ENCODE results near the gene PRPF18. TPM values are rescaled to one million over a fixed set of nuclear protein-coding genes. Genes with fewer than 3 reads are reported as not detected.

Gene PRPF18
- total RNA-seq, 2 experiments from 2014 or later, result 21.9 to 25.1 TPM

DNA sequence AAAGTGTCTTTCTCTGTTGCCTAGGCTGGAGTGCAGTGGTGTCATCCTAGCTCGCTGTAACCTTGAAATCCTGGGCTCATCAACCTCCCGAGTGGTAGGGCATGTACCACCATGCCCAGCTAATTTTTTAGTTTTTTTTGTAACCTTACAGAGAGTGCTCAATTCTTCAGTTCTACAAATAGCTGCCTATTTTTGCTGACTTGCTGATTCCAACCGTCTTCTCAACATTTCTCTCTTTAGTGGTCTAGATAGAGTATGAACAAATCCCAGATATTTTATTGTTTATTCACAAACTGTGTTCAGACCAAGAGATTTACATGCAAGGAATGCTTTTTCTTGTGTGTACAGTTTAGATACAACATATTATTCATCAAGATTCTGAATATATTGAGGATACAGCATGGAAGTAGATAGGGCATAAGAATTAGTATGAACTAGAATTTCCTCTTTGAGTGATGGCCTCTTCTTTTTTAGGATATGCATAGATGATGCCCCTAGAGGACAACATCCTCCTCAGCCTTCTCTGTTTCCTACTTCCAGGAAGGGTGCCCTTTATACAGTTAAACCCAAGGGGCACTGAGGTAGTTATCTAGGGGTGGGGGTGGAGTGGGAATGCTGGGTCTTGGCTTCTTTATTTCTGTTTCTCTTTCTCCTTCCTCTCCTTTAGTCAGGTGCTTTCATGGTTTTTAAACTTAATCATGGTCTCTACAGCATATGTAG is 26.0 kb downstream of the PRPF18 start:
- Mint-ChIP-seq H3K27me3 (no peaks in the 10 kb centered on the region), H3K4me1 (ENCODE audit: low read depth) (no peaks in the 10 kb centered on the region), H3K27ac (no peak overlapping the region), H3K36me3 (peaks cover 51% of the 10 kb centered on the region), H3K4me3 (no peak overlapping the region), H3K9me3 (no peaks in the 10 kb centered on the region)
- ChIA-PET CTCF (interaction anchor here (1.0 kb wide), 1 partner anchor 47 kb away, joined by 3 read pairs; no protein-coding TSS in a partner anchor), POLR2A (no interaction called here)
- DNase-seq, result no peak
- intact Hi-C loops (cut with micrococcal nuclease), result no loop called here

DNA sequence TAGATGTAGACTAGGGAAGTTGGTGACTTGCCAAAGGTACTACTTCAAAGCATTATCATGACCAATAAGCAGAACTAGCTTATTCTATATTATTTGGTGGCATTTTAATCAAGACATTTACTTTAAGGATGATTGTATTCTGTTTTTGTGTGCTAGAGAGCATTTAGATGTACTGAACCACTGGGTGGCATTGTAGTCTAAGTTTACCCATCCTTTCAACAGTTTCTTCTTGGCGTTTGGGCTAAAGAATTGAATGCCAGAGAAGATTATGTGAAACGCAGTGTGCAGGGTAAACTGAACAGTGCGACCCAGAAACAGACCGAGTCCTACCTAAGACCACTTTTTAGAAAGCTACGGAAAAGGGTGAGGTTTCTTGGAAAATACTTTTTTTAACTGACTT is 26.8 kb downstream of the PRPF18 start:
- DNase-seq, result no peak
- CTCF ChIA-PET, result interaction anchor here (1.0 to 1.1 kb wide), 2 partner anchors 18 to 46 kb away, joined by 3 read pairs; no protein-coding TSS in a partner anchor
- no peak overlapping the region for H3K4me3 Mint-ChIP-seq
- no peaks in the 10 kb centered on the region for H3K4me1 Mint-ChIP-seq (ENCODE audit: low read depth)
- POLR2A ChIA-PET, result no interaction called here
- H3K27me3 Mint-ChIP-seq, result no peaks in the 10 kb centered on the region
- intact Hi-C loops (cut with micrococcal nuclease), result no loop called here
- no peak overlapping the region for H3K27ac Mint-ChIP-seq
- peaks cover 50% of the 10 kb centered on the region for H3K36me3 Mint-ChIP-seq
- H3K9me3 Mint-ChIP-seq, result no peaks in the 10 kb centered on the region

DNA sequence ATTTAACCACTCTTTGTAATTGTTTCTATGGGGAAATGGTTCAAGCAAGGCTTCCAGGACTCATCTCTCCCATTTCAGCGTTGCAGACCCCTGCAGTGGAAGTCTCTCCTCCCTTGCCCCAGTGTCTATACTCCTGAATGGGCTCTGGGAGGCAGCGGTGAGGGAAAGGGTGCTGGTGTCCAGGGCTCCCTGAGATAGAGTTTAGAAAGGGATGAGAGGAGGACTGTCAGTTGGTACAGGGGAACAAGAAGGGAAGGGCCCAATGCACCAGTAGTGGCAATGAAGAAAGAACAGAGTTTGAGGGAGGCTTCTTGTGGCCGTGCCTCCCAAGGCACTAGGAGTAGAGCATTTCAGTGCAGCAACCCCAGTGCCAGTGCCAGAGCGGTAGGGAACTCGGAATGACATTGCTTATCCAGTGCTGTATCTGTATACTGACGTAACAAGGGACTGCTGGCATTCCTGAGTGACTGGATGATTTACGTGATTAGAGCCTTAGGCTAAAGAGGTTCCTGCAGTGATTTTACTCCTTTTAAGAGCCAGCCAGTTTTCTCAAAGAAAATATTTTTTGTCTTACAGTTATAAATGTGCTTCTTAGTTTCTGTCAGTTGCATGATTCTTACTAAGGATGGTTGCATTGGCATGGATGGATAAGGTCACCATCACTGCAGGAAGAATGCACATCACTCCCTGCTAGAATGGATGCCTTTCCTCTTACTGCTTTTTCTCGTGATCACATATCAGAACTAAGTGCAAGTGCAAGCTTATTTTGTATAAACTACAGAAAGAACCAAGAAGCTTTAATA is 28.0 kb downstream of the PRPF18 start:
- CTCF ChIA-PET, result interaction anchor here (1.1 kb wide), 1 partner anchor 19 kb away, joined by 3 read pairs; no protein-coding TSS in a partner anchor
- POLR2A ChIA-PET, result no interaction called here
- H3K4me3 Mint-ChIP-seq, result no peak overlapping the region
- DNase-seq, result no peak
- H3K27ac Mint-ChIP-seq, result no peak overlapping the region
- H3K9me3 Mint-ChIP-seq, result no peaks in the 10 kb centered on the region
- no peaks in the 10 kb centered on the region for H3K4me1 Mint-ChIP-seq (ENCODE audit: low read depth)
- H3K36me3 Mint-ChIP-seq, result peaks cover 49% of the 10 kb centered on the region
- no peaks in the 10 kb centered on the region for H3K27me3 Mint-ChIP-seq
- intact Hi-C loops (cut with micrococcal nuclease), result no loop called here

DNA sequence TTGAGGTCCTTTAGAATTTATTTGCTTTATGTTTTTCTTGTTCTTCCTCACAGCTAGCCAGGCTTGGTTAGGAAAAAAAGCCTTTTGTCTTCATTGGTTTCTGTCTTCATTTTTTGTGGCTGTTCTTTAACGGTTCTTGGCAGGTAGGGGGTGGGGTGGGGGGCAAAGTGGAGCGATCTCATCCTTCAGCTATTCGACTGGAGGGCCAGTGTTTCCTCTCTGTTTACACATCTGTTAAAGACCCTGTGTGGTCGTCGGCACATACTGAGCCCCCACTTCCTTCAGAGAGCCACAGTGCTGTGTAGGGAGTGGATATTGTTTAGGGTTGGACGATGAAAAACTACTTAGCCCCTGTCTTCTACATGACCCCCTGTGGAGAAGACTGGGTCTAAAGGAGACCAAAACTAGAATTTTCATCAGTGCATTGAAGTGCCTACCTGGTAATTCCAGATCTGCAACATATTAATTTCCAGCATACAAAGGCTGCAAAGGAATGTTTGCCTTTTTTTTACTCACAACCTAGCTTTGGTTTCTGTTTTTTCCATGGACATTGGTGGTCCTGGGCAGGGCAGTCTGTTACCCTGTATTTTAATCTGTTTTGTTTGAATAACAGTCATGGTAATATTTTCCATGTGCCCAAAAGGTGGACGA is 29.0 kb downstream of the PRPF18 start:
- peaks cover 43% of the 10 kb centered on the region for H3K36me3 Mint-ChIP-seq
- no peaks in the 10 kb centered on the region for H3K9me3 Mint-ChIP-seq
- no peak overlapping the region for H3K27ac Mint-ChIP-seq
- H3K4me1 Mint-ChIP-seq (ENCODE audit: low read depth), result no peaks in the 10 kb centered on the region
- H3K4me3 Mint-ChIP-seq, result no peak overlapping the region
- no peak for DNase-seq
- no peaks in the 10 kb centered on the region for H3K27me3 Mint-ChIP-seq
- POLR2A ChIA-PET, result no interaction called here
- CTCF ChIA-PET, result no interaction called here
- intact Hi-C loops (cut with micrococcal nuclease), result no loop called here

DNA sequence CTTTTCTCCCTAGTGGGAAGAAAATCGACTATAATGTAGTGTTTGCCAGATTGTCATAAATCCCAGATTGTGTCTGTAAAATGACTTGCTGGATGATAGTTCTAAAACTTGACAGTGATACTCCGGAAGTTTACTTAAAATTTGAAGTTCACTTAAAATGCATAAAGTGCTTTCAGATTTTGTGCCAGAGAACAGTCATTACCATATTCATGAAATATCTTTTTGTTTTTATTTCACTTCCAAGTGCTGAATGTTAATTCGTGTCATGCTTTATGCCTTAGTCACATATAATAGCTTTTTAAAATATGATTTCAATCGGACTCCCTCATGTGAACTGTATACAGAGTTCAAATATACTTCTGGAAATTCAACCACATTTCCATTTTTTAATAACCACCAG is 30.4 kb downstream of the PRPF18 start:
- ChIA-PET CTCF (interaction anchor here (0.9 kb wide), 1 partner anchor 43 kb away, joined by 3 read pairs; no protein-coding TSS in a partner anchor), POLR2A (no interaction called here)
- Mint-ChIP-seq H3K36me3 (peaks cover 36% of the 10 kb centered on the region), H3K4me3 (no peak overlapping the region), H3K27me3 (no peaks in the 10 kb centered on the region), H3K9me3 (no peaks in the 10 kb centered on the region), H3K4me1 (ENCODE audit: low read depth) (no peaks in the 10 kb centered on the region), H3K27ac (no peak overlapping the region)
- no peak for DNase-seq
- intact Hi-C loops (cut with micrococcal nuclease), result no loop called here

DNA sequence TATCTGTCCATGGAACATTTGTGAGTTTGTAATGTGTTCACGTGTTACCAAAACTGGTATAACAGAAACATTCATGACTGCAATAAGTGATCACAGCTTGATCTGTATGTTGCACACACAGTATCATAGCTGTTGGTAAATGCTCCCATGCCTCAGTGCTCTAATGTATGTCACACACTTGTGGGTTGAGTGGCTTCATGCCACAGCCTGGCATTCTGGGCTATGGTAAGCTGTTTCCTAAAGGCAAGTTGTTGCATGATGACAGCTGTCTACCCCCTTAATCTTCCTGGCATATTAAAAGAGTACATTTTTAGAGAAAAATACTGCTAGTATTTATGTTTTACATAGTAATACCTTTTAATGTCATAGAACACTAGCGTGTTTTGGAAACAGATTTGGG is 35.2 kb downstream of the PRPF18 start:
- ChIA-PET POLR2A (no interaction called here), CTCF (no interaction called here)
- intact Hi-C loops (cut with micrococcal nuclease), result no loop called here
- Mint-ChIP-seq H3K4me3 (no peak overlapping the region), H3K36me3 (peaks cover 20% of the 10 kb centered on the region), H3K4me1 (ENCODE audit: low read depth) (no peaks in the 10 kb centered on the region), H3K27me3 (no peaks in the 10 kb centered on the region), H3K27ac (no peak overlapping the region), H3K9me3 (no peaks in the 10 kb centered on the region)
- DNase-seq, result no peak

DNA sequence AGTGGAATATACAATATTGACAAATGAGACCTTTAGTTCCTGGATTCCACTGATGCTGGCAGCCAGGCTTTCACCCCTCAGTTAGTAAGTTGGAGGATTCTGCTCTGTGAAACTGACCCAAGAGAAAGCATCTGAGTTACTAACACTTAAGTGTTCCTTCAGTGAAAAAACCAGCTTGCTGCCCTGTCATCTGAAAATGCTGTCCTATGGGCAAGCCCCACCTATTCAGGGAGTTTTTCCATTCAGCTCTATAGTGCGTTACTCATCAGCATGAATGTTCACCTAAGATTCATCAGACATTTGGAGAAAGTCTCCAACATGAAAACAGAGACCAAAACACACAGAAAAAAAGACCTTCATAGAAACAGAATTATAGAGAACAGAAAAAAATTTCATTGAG is 37.9 kb downstream of the PRPF18 start:
- Mint-ChIP-seq H3K36me3 (peaks cover 9% of the 10 kb centered on the region), H3K27ac (no peak overlapping the region), H3K27me3 (no peaks in the 10 kb centered on the region), H3K4me3 (no peak overlapping the region), H3K4me1 (ENCODE audit: low read depth) (no peaks in the 10 kb centered on the region), H3K9me3 (no peaks in the 10 kb centered on the region)
- ChIA-PET CTCF (no interaction called here), POLR2A (no interaction called here)
- intact Hi-C loops (cut with micrococcal nuclease), result no loop called here
- no peak for DNase-seq

DNA sequence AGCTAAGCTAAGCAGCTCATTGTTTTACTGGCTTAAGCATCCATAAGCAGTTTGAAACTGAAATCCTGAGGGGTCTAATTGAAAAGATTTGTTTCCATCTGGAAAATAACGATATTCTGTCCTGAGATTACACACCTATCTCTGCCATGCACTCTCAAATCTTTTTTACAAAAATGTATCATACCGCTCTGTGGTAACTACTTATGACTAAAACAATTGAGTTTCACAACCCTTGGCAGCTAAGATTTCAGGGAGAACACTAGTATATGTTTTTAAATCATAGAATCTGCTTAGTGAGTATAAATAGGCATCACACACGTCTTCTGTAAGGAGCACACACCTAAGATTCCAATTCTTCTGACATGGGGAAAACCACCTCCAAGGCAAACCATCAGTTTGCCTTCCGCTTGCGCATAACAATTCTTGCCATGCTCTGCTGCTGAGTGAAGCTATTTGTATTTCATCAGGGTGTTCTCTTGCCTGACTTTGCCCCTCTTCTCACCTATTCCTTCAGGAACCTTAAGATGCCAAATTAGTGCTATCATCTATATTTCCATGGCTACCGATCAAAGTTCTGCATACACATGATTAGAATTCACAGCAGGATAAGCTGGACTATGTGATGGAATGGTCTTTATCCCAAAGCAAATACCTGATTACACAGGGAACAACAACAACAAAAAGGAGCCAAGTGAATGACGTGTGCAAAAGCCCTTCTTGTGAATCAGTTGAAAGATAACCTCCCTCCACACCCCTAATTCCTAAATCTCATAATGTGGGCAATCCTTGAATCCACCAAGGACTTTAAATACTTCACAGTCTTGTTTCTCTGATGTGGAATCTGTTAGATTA is 40.9 kb downstream of the PRPF18 start:
- no peak overlapping the region for H3K27ac Mint-ChIP-seq
- ChIA-PET CTCF (no interaction called here), POLR2A (no interaction called here)
- intact Hi-C loops (cut with micrococcal nuclease), result no loop called here
- H3K4me1 Mint-ChIP-seq (ENCODE audit: low read depth), result no peaks in the 10 kb centered on the region
- H3K4me3 Mint-ChIP-seq, result no peak overlapping the region
- peaks cover 22% of the 10 kb centered on the region for H3K36me3 Mint-ChIP-seq
- H3K9me3 Mint-ChIP-seq, result no peaks in the 10 kb centered on the region
- H3K27me3 Mint-ChIP-seq, result no peaks in the 10 kb centered on the region
- DNase-seq, result no peak

DNA sequence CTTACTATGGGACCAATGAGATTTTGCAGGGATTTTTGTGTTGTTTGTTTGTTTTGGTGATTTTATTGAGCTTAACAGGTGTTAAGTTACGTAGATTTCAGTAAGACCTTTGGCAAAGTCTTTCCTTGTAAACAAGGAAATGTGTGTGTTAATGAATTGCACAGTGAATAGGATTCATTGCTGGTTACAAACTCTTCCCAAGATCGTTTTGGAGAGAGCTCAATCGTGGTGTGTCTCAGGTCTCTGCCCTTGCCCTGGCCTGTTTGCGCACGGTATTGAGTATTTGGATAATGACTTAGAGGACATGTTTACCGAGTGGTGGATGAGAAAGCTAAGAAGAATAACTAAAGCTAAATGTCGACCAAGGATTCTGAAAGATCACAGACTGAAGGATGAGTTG is 41.9 kb downstream of the PRPF18 start:
- CTCF ChIA-PET, result no interaction called here
- no peak overlapping the region for H3K27ac Mint-ChIP-seq

DNA sequence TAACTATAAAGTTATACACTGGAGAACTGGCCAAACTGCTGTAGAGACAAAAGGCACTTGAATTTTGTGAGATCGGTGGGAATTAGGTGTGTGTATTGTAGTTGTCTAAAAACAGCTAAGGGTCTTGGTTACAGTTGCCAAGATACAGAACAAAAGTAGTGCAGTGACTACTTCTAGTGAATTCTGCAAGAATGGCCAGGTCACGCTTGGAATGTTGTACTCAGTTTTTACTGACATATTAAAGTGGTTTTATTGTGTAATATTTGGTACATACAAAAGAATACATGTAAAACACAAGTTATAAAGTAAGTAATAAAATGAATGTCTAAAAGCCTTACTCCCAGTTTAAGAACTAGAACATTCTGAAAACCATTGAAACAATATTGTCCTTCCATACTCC is 42.4 kb downstream of the PRPF18 start:
- Mint-ChIP-seq H3K4me3 (no peak overlapping the region), H3K9me3 (no peaks in the 10 kb centered on the region), H3K4me1 (ENCODE audit: low read depth) (no peaks in the 10 kb centered on the region), H3K27me3 (no peaks in the 10 kb centered on the region), H3K27ac (no peak overlapping the region), H3K36me3 (peaks cover 30% of the 10 kb centered on the region)
- intact Hi-C loops (cut with micrococcal nuclease), result no loop called here
- ChIA-PET POLR2A (no interaction called here), CTCF (no interaction called here)
- DNase-seq, result no peak

More for the DNA sequence above, 41.9 kb downstream of the PRPF18 start:
- Mint-ChIP-seq H3K27me3 (no peaks in the 10 kb centered on the region), H3K9me3 (no peaks in the 10 kb centered on the region), H3K4me1 (ENCODE audit: low read depth) (no peaks in the 10 kb centered on the region), H3K36me3 (peaks cover 29% of the 10 kb centered on the region), H3K4me3 (no peak overlapping the region)
- no peak for DNase-seq
- POLR2A ChIA-PET, result no interaction called here
- intact Hi-C loops (cut with micrococcal nuclease), result no loop called here

DNA sequence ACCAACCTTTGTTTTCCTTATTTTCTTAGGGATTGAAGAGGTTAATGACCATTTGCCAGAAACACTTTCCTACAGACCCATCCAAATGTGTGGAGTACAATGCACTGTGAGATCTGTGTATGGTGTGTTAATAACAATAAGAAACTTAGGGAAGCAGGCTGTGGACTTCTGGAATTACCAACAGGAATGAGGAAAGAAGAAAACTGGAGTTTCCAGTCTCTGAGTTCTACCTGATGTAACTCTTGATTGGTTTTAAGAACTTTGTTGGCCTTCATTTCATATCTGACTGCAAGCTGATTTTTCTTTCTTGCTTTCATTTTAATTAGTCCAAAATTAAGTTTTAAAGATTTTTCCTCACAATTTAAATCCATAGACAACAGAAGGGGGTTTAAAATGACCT is 43.5 kb downstream of the PRPF18 start:
- no peaks in the 10 kb centered on the region for H3K9me3 Mint-ChIP-seq
- no peaks in the 10 kb centered on the region for H3K4me1 Mint-ChIP-seq (ENCODE audit: low read depth)
- no peak overlapping the region for H3K4me3 Mint-ChIP-seq
- peaks cover 28% of the 10 kb centered on the region for H3K36me3 Mint-ChIP-seq
- ChIA-PET POLR2A (no interaction called here), CTCF (no interaction called here)
- DNase-seq, result no peak
- H3K27ac Mint-ChIP-seq, result no peak overlapping the region
- H3K27me3 Mint-ChIP-seq, result no peaks in the 10 kb centered on the region
- intact Hi-C loops (cut with micrococcal nuclease), result no loop called here

DNA sequence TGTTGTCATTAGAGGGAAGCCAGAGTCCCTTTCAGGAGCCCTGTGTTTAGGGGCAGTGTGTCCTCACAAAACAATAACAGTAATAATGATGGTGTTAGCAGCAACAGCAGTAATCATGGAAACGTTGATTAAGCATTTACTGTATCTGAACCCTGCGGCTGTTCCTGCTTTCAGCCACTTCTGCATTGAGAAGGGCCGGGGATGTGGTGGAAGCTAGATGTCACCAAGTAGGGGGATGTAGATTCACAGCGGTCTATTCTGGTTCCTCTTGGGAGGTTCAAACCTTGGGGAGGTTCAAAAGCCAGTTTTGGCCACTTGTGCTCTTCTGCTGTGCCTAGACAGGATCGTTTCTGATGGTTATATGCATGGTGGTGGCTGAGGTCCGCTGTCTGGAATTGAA is 44.8 kb downstream of the PRPF18 start:
- Mint-ChIP-seq H3K36me3 (peaks cover 32% of the 10 kb centered on the region), H3K9me3 (no peaks in the 10 kb centered on the region), H3K4me3 (no peak overlapping the region), H3K27me3 (no peaks in the 10 kb centered on the region), H3K4me1 (ENCODE audit: low read depth) (no peaks in the 10 kb centered on the region), H3K27ac (no peak overlapping the region)
- ChIA-PET POLR2A (no interaction called here), CTCF (no interaction called here)
- no peak for DNase-seq
- intact Hi-C loops (cut with micrococcal nuclease), result no loop called here
